GM23338 (cell line): Measurements from ENCODE around the gene RPL10A. TPM values are rescaled to one million over a fixed set of nuclear protein-coding genes. Genes with fewer than 3 reads are reported as not detected.

ENCODE experiments used
- ATAC-seq: fragments of 200-7000 bp; cut with Tn5 transposase; 3 replicates; pipeline ENCODE4 v1.9.1; 2020
- DNase-seq: peaks from one replicate; pipeline ENCODE4 v3.0.0-alpha.2; 2015; ENCODE audit warnings: low spot score
- H2AFZ ChIP-seq: fragments of 200-600 bp; sonication (generic); 2 replicates; pipeline ENCODE4 v1.8.0; 2016; ENCODE audit warnings: antibody characterized with exemption, mild to moderate bottlenecking, moderate library complexity
- H3F3A ChIP-seq: fragments of 200-600 bp; sonication (generic); replicated peaks from 2 replicates; pipeline ENCODE4 v1.8.0; 2017; ENCODE audit warnings: antibody characterized with exemption, mixed run types, low read depth
- H3K27ac ChIP-seq: fragments of 200-600 bp; sonication (generic); 2 replicates; pipeline ENCODE4 v1.6.1; 2016; ENCODE audit warnings: low read depth
- H3K27me3 ChIP-seq: fragments of 200-600 bp; sonication (generic); 2 replicates; pipeline ENCODE4 v1.8.0; 2016; ENCODE audit warnings: mild to moderate bottlenecking, mixed run types, moderate library complexity; ENCODE audit not compliant: insufficient read depth
- H3K36me3 ChIP-seq: fragments of 200-600 bp; sonication (generic); 2 replicates; pipeline ENCODE4 v1.8.0; 2016; ENCODE audit warnings: mild to moderate bottlenecking; ENCODE audit not compliant: insufficient read depth
- H3K4me1 ChIP-seq: fragments of 200-600 bp; sonication (generic); 2 replicates; pipeline ENCODE4 v1.8.0; 2016; ENCODE audit warnings: mild to moderate bottlenecking, moderate library complexity; ENCODE audit not compliant: insufficient read depth
- H3K4me2 ChIP-seq: fragments of 200-600 bp; sonication (generic); 2 replicates; pipeline ENCODE4 v1.7.1; 2017; ENCODE audit warnings: mixed run types
- H3K4me3 ChIP-seq: fragments of 200-600 bp; sonication (generic); 2 replicates; pipeline ENCODE4 v1.6.1; 2016; ENCODE audit warnings: mixed run types
- H3K79me2 ChIP-seq: fragments of 200-600 bp; sonication (generic); replicated peaks from 2 replicates; pipeline ENCODE4 v1.8.0; 2017; ENCODE audit warnings: mild to moderate bottlenecking; ENCODE audit not compliant: insufficient read depth
- H3K9me2 ChIP-seq: fragments of 200-600 bp; sonication (generic); 2 replicates; pipeline ENCODE4 v1.8.0; 2017; ENCODE audit not compliant: insufficient read depth
- H4K20me1 ChIP-seq: fragments of 200-600 bp; sonication (generic); replicated peaks from 2 replicates; pipeline ENCODE4 v1.8.0; 2017; ENCODE audit warnings: mild to moderate bottlenecking; ENCODE audit not compliant: insufficient read depth
- H3K27ac Mint-ChIP-seq: 2 replicates; pipeline ENCODE4 v1.8.0; 2020; ENCODE audit warnings: inconsistent platforms, mild to moderate bottlenecking, moderate library complexity, mixed read lengths
- H3K27me3 Mint-ChIP-seq: 3 replicates; pipeline ENCODE4 v1.8.0; 2022; ENCODE audit warnings: low read depth, mild to moderate bottlenecking, moderate library complexity, mixed read lengths, inconsistent platforms; ENCODE audit not compliant: insufficient read depth, poor library complexity
- H3K36me3 Mint-ChIP-seq: 3 replicates; pipeline ENCODE4 v1.8.0; 2021; ENCODE audit warnings: low read depth, mild to moderate bottlenecking, inconsistent platforms, moderate library complexity, mixed read lengths
- H3K4me1 Mint-ChIP-seq: 3 replicates; pipeline ENCODE4 v1.8.0; 2020; ENCODE audit warnings: mild to moderate bottlenecking, inconsistent platforms, mixed read lengths
- H3K4me3 Mint-ChIP-seq: 3 replicates; pipeline ENCODE4 v1.8.0; 2021; ENCODE audit warnings: moderate library complexity, mild to moderate bottlenecking, inconsistent platforms, mixed read lengths
- H3K9me3 Mint-ChIP-seq: 3 replicates; pipeline ENCODE4 v1.8.0; 2020; ENCODE audit warnings: moderate library complexity, mild to moderate bottlenecking, inconsistent platforms, mixed read lengths
- NANOG ChIP-seq: IDR thresholded peaks from 2 replicates; pipeline ENCODE4 v1.6.1; 2016; ENCODE audit warnings: antibody characterized with exemption, borderline replicate concordance
- POLR2AphosphoS5 ChIP-seq: IDR thresholded peaks from 2 replicates; pipeline ENCODE4 v1.6.1; 2016; ENCODE audit warnings: antibody characterized with exemption, low read depth
- REST ChIP-seq: IDR thresholded peaks from one replicate; pipeline ENCODE4 v1.6.1; 2018; ENCODE audit warnings: antibody characterized with exemption; ENCODE audit not compliant: unreplicated experiment
- ZNF114 ChIP-seq: fragments of 250-450 bp; sonication (Bioruptor Pico); IDR thresholded peaks from 2 replicates; pipeline ENCODE4 v1.5.0; 2020; ENCODE audit warnings: mild to moderate bottlenecking, moderate library complexity
- ZNF331 ChIP-seq: fragments of 250-450 bp; sonication (Bioruptor Pico); IDR thresholded peaks from 2 replicates; pipeline ENCODE4 v1.5.0; 2020; ENCODE audit warnings: low read depth, mild to moderate bottlenecking, moderate library complexity
- polyA plus RNA-seq: library from polyadenylated mRNA; unstranded; fragments of >200 nt; fragmentation: Nextera tagmentation; extraction: Ambion mirVana; gene quantifications from 2 replicates; pipeline ENCODE4 v1.2.1, GENCODE V29; 2016
- total RNA-seq: library from RNA; depleted of rRNA; stranded (reverse); fragments of >200 nt; shearing (Covaris generic); gene quantifications from 2 replicates; pipeline ENCODE4 v1.2.3, GENCODE V29; 2014

The RPL10A gene
- total and polyA plus RNA-seq, 2 experiments from 2014 or later: 730 to 1,297 TPM

GRCh38 chr6:35473075-35473849 is 5.1 kb downstream of the RPL10A start:
- no peaks in the 10 kb centered on the region for H3K27me3 ChIP-seq
- H3K79me2 ChIP-seq: peaks cover 32% of the 10 kb centered on the region
- Mint-ChIP-seq H3K4me3 (no peak overlapping the region), H3K9me3 (peaks cover 8% of the 10 kb centered on the region; the same call in 2 of the 3 replicates), H3K27me3 (peaks cover 65% of the 10 kb centered on the region), H3K27ac (peak overlapping the region; percentile 86), H3K36me3 (peaks cover 78% of the 10 kb centered on the region), H3K4me1 (peaks cover 48% of the 10 kb centered on the region)
- peak; percentile 19 for DNase-seq
- no peak overlapping the region for H3K4me2 ChIP-seq
- H2AFZ ChIP-seq: no peak overlapping the region
- peak overlapping the region; percentile 98 for H3K27ac ChIP-seq
- no peak overlapping the region for H3K4me3 ChIP-seq
- peaks cover 20% of the 10 kb centered on the region for H3K4me1 ChIP-seq
- ATAC-seq: peak; percentile 2
- peaks cover 63% of the 10 kb centered on the region for H3F3A ChIP-seq
- TF ChIP-seq NANOG (no peak), POLR2AphosphoS5 (peak; percentile 64; the same call in 1 of the 2 replicates)
- peaks cover 38% of the 10 kb centered on the region for H3K36me3 ChIP-seq
- H3K9me2 ChIP-seq: no peaks in the 10 kb centered on the region
- H4K20me1 ChIP-seq: peaks cover 40% of the 10 kb centered on the region

DNA sequence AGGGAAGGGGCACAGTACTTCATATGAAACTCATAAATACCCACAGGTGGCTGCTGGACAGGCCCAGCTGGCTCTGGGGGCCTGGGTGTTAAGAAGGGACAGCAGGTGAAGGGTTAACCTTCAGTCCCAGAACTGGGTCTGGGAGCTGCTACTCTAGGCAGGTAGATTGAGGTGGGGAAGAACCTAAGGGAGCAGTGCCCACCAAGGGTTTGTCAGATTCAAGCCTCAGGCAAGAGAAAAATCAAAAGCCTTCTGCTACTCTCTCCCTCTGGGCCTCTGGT is 5.6 kb downstream of the RPL10A start:
- Mint-ChIP-seq H3K4me1 (peaks cover 48% of the 10 kb centered on the region), H3K36me3 (peaks cover 78% of the 10 kb centered on the region), H3K9me3 (peaks cover 8% of the 10 kb centered on the region; the same call in 2 of the 3 replicates), H3K4me3 (no peak overlapping the region), H3K27me3 (peaks cover 62% of the 10 kb centered on the region), H3K27ac (peak overlapping the region; percentile 56; the same call in 1 of the 2 replicates)
- TF ChIP-seq ZNF114 (CRISPR knock-in tag) (no peak), POLR2AphosphoS5 (0 out of 2 replicates have a peak, but pooled peaks have one; percentile 1), REST (no peak), ZNF331 (CRISPR knock-in tag) (no peak)
- peaks cover 40% of the 10 kb centered on the region for H4K20me1 ChIP-seq
- peaks cover 57% of the 10 kb centered on the region for H3F3A ChIP-seq
- H3K4me1 ChIP-seq: peaks cover 20% of the 10 kb centered on the region
- H3K4me2 ChIP-seq: no peak overlapping the region
- H3K27ac ChIP-seq: peak overlapping the region; percentile 98
- no peaks in the 10 kb centered on the region for H3K9me2 ChIP-seq
- ATAC-seq: peak; percentile 5
- peaks cover 38% of the 10 kb centered on the region for H3K36me3 ChIP-seq
- no peaks in the 10 kb centered on the region for H3K27me3 ChIP-seq
- H3K4me3 ChIP-seq: no peak overlapping the region
- peaks cover 27% of the 10 kb centered on the region for H3K79me2 ChIP-seq
- H2AFZ ChIP-seq: no peak overlapping the region
- DNase-seq: peak; percentile 40
